GM19324 (cell line): ENCODE measurements around the gene GNMT.

ENCODE experiments used
- ATAC-seq: cut with Tn5 transposase; IDR thresholded peaks from one replicate; pipeline ENCODE4 v1.9.1; 2021; ENCODE audit warnings: mild to moderate bottlenecking, moderate library complexity; ENCODE audit not compliant: unreplicated experiment, low FRiP score

The GNMT gene

DNA sequence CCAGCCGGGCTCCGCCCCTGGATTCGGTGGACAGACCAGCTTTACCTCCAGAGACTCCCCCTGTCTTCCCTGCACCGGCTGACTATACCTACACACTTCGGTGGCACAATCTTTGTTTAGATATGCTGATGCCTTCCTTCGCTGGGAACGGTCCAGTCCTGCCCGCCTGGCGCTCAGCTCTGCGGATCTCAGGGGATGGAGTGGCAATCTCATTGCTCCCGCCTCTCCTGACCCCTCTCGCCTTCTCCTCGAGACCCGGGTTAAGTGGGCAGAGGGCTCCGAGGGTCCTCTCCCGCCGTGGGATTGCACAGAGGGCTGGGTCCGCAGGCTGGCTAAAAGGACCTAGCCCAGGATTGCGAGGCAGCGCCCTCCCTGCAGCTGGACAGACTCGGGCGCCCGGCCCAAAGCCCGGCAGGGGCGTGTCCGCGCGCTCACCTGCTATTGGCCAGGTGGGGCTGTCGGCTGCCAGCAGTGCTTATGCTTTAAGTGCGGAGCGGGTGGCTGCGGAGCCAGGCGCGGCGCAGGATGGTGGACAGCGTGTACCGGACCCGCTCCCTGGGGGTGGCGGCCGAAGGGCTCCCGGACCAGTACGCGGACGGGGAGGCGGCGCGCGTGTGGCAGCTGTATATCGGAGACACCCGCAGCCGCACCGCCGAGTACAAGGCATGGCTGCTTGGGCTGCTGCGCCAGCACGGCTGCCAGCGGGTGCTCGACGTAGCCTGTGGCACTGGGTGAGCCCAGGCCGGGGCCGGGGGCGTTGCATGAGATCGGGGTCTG, at the start of gene GNMT:
GNMT (plus strand) TSS at position 512 of the 777 bp plus-strand sequence; CDS start at position 526, 14 bp downstream.
- ATAC-seq, result no peak

DNA sequence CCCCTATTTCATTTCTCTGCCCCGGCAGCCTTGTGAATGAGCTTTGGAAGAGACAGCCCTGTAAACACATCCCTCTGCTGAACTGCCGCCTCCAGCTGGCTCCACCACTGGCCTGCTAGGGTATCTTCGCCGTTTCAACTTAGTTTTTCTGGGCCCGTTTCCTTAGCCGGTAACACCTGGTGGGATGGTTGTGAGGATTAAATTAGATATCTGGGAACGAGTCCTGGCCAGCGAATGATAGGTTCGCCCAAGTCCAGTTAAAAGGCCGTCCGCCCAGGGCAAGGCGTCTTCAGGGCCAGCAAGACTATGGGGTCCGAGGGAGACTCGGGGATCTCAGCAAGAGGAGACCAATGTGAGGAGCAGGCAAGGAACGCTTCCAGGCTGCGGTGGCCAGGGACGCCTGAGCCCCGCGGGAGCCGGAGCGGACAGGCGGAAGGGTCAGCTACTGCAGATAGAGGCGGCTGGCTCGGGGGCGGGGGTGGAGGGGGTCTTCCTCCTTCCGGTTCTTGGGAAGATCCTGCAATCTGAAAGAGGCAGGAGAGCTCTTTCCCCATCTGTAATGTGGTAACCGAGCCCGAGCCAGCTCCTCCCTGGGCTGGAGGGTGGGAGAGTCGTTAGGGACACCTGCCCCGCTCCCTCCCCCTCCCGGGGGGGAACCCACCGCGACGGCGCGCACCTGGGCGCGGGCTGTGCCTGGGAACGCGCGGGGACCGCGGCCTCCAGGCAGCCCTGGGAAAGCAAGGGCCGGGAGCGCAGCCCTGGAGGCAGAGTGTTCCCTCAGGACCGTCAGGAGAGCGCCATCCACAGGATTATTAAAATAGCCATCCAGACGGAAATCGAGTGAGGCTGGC, 49.2 kb upstream of the GNMT start:
- no peak for ATAC-seq

DNA sequence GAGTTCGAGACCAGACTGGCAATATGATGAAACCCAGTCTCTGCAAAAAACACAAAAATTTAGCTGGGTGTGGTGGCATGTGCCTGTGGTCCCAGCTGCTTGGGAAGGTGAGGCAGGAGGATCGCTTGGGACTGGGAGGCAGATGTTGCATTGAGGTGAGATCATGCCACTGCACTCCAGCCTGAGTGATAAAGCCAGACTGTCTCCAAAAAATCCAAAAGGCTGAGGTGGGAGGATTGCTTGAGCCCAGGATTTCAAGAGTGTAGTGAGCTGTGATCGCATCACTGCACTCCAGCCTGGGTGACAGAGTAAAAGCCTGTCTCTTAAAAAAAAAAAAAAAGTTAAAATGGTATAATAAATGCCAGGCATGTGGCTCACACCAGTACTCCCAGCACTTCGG, 46.0 kb upstream of the GNMT start:
- ATAC-seq, result no peak

DNA sequence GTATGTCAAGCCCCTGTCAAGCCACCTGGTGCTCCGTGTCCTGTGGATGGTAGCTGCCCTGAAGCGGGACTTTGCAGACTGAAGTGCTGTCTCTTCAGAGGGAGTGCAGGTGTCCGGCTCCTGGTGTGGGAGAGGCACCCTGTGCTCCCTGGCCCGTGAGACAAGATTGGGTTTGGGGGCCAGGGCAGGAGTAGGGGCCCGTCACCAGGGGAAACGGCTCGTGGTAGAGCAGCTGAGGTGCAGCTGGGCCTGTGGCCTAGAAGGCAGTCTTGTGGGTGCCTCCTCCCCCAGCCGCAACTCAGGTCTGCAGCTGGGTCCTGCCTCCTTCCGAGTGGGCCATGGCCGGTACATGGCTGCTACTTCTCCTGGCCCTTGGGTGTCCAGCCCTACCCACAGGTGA, 44.8 kb upstream of the GNMT start, which contains the start of gene PTCRA:
PTCRA (plus strand) TSS at position 322 of the 400 bp plus-strand sequence; CDS start at position 339, 17 bp downstream.
- no peak for ATAC-seq

DNA sequence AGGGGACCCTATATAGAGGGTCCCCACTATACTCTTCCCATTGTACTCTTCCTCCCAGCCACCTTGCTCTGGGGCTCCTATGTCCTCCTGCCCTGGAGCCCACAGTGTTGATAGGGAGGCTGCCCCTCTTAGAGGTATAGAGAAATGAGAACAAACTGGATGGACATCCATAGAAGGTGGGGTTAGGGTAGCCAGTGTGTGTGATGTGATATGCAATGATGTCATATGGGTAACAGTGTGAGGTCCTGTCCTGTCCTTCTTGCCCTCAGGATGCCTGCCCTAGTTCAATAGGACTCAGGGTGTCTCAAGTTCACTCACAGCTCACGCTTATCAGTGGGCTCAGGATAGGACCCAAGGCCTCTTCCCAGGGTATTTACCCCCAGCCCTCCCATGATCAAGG, 44.3 kb upstream of the GNMT start:
- no peak for ATAC-seq

DNA sequence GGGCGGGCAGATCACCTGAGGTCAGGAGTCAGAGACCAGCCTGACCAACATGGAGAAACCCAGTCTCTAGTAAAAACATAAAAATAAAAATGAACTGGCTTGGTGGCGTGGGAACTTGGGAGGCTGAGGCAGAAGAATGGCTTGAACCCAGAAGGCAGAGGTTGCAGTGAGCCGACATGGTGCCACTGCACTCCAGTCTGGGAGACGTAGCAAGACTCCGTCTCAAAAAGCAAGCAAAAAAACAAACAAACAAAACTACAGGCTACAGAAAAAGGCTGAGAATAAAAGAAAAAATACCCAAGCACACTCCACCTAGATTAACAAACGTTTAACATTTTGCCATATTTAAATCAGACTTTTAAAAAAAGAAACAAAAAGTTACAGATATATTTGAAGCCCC, 38.8 kb upstream of the GNMT start:
- ATAC-seq, result no peak

DNA sequence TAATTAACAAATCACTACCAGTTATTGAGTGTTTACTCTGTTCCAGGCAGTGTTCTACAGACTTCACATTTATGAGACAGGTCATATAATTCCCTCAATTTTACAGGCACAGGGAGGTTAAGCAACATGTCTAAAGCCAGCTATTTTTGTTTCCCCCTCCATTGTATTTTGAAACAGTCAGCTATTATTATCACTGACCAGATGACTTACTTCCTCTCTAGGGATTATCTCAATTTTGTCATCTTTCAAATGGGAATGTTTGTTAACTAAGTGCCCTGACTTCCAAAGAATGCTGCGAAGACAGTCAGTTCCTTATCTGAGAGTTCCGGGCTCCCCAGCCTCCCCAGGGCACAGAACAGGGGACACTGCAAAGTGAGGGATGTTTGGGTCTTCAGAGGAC, 36.9 kb upstream of the GNMT start:
- ATAC-seq, result no peak

DNA sequence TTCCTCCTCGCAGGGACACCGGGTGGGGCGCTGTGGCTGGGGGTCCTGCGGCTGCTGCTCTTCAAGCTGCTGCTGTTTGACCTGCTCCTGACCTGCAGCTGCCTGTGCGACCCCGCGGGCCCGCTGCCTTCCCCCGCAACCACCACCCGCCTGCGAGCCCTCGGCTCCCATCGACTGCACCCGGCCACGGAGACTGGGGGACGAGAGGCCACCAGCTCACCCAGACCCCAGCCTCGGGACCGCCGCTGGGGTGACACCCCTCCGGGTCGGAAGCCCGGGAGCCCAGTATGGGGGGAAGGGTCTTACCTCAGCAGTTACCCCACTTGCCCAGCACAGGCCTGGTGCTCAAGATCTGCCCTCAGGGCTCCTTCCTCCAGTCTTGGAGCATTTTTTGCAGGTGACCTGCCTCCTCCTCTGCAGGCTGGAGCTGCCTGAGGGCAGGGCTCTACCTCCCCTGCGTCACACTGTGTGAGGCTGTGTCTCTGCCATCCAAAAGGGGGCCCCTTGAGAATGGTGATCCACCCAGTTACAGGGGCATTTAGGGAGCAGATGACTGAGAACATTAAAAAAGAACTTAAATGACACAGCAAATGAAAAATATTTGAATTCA, 35.2 kb upstream of the GNMT start:
- ATAC-seq, result no peak

DNA sequence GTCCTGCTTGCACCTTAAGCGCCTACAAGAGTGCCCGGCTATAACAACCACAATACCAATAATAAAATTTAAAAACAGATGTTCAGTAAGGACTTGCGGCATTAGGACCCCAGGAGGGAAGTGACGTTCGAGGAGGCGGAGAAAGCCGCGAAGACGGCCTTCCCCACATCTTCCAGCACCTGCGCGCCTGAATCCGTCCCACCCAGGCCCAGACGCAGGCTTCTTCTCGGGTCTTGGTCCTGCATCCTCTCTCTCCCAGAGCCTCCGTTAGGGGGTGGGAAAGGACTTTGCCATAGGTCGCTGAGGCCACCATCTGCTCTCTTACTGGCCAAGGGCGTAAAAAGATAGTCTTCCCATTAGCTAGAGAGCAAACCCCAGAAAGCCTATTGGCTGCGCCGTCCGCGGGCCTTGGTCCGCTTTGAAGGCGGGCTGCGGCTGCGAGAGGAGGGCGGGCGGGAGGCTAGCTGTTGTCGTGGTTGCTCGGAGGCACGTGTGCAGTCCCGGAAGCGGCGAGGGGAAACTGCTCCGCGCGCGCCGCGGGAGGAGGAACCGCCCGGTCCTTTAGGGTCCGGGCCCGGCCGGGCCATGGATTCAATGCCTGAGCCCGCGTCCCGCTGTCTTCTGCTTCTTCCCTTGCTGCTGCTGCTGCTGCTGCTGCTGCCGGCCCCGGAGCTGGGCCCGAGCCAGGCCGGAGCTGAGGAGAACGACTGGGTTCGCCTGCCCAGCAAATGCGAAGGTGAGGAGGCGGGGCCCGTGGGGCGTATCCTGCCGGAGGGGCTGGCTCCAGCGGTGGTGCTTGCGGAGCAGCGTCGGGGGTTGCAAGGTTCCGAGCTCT, 31.4 kb upstream of the GNMT start, which contains the start of gene CNPY3:
CNPY3 (plus strand) TSS at position 495 of the 835 bp plus-strand sequence; CDS start at position 586, 91 bp downstream.
- peak; percentile 82 for ATAC-seq

DNA sequence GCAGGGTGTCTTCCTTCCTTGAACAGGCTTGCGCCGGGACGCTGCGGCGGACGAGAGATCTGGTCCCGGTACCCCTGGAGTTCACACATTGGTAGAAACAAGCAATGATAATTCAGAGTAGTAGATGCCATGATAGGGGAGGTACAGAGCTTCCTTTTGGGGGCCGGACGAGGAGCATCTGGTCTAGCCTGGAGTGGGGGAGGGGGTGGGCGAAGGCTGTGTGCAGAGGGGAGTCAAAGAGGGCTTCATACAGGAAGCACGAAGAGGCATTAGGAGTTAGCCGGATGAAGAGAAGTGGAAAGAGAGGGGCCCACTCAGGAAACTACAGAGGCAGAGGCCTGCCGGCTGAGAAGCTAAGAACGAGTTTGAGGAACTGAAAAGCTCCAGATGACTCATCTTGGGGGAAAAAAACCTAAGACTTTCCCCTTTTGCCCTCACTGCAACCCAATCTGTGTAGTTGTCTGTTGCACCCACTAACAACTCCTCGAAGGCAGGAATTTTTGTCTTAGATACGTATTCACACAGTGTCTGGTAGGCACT, 30.7 kb upstream of the GNMT start:
- peak; percentile 48 for ATAC-seq

DNA sequence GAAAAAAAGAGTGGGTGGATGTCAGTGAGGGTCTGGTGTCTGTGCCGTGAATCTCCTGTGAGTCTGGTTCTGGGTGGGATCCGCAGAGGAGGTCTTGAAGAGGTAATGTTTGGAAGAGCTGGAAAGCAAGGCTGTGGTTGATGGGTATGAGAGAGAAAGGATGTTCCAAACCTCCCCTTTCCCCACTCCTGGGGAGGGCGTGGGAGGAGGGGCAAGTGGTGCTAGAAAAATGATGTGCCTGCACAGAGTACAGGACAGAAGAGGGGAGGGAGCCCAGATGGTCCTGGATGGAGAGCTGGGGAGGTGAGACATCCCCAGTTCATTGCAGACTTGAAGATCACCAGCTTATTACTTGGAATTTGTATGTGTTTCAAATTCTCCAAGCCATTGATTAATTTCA, 28.1 kb upstream of the GNMT start:
- no peak for ATAC-seq

DNA sequence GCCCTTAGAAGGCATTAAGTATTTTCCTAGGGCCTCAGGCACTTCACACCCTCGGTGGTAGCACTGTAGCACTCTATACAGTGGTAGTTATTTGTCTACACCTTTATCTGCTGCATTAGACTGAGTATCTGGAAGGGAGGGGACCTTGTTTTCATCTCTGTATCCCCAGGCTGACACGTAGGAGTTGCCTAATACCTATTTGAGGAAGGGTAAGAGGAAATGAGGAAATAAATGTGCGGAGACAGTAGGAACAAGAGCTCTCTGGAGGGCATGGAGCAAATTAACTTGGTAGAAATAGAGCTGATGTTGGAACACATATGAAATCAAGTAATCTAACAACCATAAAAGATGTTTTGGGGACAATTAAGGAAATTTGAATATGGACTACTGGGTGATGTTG, 27.3 kb upstream of the GNMT start:
- no peak for ATAC-seq

DNA sequence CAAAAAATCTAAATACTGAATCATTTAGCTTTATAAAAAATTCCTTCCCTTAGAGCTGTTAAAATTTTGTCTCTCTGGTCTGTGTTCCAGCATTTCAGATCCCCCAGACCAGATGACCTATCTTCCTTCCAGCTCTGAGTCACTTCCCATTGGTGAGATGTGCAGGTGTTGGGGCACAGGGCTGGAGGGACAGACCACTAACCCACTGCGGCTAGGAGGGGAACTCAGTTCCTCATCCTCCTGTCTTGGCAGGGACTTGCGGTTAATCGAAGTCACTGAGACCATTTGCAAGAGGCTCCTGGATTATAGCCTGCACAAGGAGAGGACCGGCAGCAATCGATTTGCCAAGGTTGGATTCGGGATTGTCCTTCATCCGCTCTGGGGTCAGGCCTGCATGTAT, 25.2 kb upstream of the GNMT start:
- ATAC-seq, result no peak

DNA sequence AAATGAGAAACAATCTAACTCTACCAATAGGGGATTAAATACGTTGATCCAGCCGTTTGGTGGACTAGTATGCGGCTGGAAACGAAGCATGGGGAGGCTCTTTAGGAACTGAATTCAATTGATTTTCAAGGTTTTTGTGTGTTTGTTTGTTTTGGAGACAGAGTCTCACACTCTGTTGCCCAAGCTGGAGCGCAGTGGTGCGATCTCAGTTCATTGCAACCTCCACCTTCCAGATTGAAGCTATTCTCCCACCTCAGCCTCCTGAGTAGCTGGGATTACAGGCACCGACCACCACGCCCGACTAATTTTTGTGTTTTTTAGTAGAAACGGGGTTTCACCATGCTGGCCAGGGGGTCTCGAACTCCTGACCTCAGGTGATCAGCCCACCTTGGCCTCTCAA, 24.2 kb upstream of the GNMT start:
- ATAC-seq, result no peak

DNA sequence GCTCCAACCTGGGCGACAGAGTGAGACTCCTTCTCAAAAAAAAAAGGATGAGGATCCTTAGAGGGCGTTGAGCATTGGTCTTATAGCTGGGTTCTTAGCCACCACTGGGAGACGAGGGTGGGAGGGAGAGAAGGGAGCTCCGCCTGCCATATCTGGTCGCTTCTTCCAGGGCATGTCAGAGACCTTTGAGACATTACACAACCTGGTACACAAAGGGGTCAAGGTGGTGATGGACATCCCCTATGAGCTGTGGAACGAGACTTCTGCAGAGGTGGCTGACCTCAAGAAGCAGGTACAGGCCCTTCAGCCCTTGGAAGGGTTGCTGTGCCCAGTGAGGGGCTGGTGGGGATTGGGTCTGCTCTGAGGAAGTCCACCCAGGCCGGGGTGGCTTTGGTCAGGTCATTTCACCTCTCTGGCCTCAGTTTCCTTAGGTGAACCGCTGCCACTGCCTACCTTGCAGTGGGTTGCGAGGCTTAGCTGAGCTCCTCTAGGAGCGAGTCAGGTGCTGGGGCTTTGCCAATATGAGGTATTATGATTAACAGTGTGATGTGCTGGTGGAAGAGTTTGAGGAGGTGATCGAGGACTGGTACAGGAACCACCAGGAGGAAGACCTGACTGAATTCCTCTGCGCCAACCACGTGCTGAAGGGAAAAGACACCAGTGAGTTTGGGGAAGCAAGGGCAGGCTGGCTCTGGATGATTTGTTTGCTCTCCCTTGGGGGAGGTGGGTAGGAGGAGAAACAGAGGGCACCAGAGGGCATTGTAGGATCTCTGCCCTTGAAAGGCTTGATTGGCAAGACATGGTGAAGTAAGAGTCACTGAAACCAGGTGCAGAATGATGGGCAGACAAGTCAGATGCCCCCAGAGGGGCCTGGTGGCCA, 22.8 kb upstream of the GNMT start:
- no peak for ATAC-seq

DNA sequence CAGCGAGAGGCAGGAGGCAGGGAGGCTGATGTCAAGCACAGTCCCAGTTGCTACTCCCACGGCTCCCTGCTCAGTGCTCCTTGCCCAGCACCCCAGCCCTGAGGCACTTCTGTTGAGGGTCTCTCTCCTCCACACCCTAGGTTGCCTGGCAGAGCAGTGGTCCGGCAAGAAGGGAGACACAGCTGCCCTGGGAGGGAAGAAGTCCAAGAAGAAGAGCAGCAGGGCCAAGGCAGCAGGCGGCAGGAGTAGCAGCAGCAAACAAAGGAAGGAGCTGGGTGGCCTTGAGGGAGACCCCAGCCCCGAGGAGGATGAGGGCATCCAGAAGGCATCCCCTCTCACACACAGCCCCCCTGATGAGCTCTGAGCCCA, 22.1 kb upstream of the GNMT start:
- ATAC-seq, result no peak

DNA sequence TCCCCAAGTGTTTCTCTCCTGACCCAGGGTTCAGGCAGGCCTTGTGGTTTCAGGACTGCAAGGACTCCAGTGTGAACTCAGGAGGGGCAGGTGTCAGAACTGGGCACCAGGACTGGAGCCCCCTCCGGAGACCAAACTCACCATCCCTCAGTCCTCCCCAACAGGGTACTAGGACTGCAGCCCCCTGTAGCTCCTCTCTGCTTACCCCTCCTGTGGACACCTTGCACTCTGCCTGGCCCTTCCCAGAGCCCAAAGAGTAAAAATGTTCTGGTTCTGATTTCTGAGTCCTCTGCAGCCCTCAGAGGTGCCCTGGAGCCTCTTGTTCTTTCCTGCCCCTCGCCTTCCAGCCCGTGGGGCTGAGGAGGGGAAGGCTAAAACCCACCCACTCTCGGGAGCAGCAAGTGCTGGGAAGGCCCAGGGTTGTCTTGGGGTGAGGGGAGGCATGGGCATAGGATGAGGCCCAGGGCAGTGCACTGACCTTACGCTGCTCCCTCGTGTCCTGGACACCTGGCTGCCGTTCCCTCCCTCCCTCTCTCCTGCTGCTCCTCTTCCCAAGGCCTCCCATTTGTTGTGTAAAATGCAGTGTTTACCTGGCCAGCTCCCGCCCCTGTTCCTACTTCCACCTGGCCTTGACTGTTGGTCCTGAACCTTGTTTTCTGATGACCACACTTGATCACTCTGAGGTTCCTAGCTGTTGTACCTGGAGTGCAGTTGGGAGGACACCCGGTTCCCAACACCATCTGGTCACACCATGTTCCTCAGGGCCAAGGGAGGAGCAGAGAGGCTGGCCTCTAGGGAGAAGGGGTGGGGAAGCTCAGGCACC, 21.4 kb upstream of the GNMT start:
- no peak for ATAC-seq

DNA sequence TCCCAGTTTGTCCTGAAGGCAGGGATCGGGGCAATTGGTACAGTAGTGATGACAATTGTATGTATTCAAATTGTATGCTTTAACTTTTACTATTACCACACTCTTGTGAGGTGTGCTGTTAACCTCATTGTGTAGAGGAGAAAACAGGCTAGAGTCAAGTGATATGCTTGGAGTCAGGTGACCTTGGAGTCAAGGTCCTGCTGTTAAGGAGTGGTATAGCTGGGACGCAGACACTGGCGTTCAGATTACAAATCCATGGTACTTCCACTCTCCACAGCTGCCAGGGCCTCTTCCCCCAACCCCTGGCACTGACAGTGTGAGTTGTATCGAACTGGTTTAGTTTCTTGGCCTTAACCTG, 20.8 kb upstream of the GNMT start:
- no peak for ATAC-seq
